Adrenal gland (tissue), 5 donors: ENCODE measurements around the gene LTF.

ENCODE experiments used
- CTCF ChIP-seq, 6 experiments: fragments of 450-650 bp in 4 of 6; fragments of 200-600 bp in 2 of 6; sonication (generic) in 1 of 6; IDR thresholded peaks; 1 replicate in 5 of 6; 2 replicates in 1 of 6; pipeline versions ENCODE4 v1.5.1 to v1.8.0; 2016 to 2021; ENCODE audit warnings: antibody characterized with exemption in 6 of 6, mild to moderate bottlenecking in 2 of 6, moderate library complexity in 1 of 6
- POLR2A ChIP-seq, 2 donors: fragments of 450-650 bp; IDR thresholded peaks; one replicate each; pipeline ENCODE4 v1.6.1; 2017; ENCODE audit warnings: antibody characterized with exemption in 2 of 2, mild to moderate bottlenecking in 2 of 2, moderate library complexity in 1 of 2
- donor health status: DM: no; HTN: no; CAD: no.

GRCh38 chr3:46455231-46456115 is 9.2 kb downstream of the LTF start:
- TF ChIP-seq POLR2A (IDR thresholded peaks at IDR 0.05) = no peak
- TF ChIP-seq CTCF (IDR thresholded peaks at IDR 0.05) = no peak
